NCI-H2107 treated with DMSO at 0.1 percent for 48 hours (cell line): Measurements from ENCODE around the gene FAF1.
A peak's percentile ranks its signal among the peaks of the same experiment; 100 is the strongest.

Experiments used
- DNase-seq: peaks from one replicate; lab custom pipeline; 2025; ENCODE audit not compliant: unreplicated experiment; lab: John Stamatoyannopoulos, UW

The FAF1 gene

GRCh38 chr1:50978144-50978851 lies 18.2 kb upstream of the FAF1 start:
- peak; percentile 91 for DNase-seq

- DNase-seq, result no peak
Measured at GRCh38 chr1:50977575-50978143, 17.6 kb upstream of the FAF1 start.

- peak; percentile 94 for DNase-seq
Measured at GRCh38 chr1:50976890-50977574, 17.0 kb upstream of the FAF1 start.

- DNase-seq, result peak; percentile 95
Measured at GRCh38 chr1:50976111-50976889, 16.2 kb upstream of the FAF1 start.

- DNase-seq, result peak; percentile 75
Measured at GRCh38 chr1:50975436-50975835, 15.4 kb upstream of the FAF1 start.

GRCh38 chr1:50974618-50974935 lies 14.5 kb upstream of the FAF1 start:
- peak; percentile 85 for DNase-seq

GRCh38 chr1:50973875-50974617 lies 14.0 kb upstream of the FAF1 start:
- DNase-seq, result peak; percentile 72

- no peak for DNase-seq
Measured at GRCh38 chr1:50973255-50973654, 13.2 kb upstream of the FAF1 start.

- DNase-seq, result no peak
Measured at GRCh38 chr1:50972766-50973165, 12.7 kb upstream of the FAF1 start.

- DNase-seq, result no peak
Measured at GRCh38 chr1:50971748-50972305, 11.8 kb upstream of the FAF1 start.

- DNase-seq, result peak; percentile 69
Measured at GRCh38 chr1:50970931-50971582, 11.0 kb upstream of the FAF1 start.

- DNase-seq, result peak; percentile 92
Measured at GRCh38 chr1:50970509-50970887, 10.4 kb upstream of the FAF1 start.

- DNase-seq, result peak; percentile 97
Measured at GRCh38 chr1:50969611-50970508, 9.8 kb upstream of the FAF1 start, which contains the start of gene CDKN2C. Gene CDKN2C (plus strand): TSS chr1:50970245. CDS start chr1:50970369, 124 bp downstream.

GRCh38 chr1:50968821-50969610 lies 8.9 kb upstream of the FAF1 start:
- DNase-seq, result no peak

- peak; percentile 70 for DNase-seq
Measured at GRCh38 chr1:50968158-50968820, 8.2 kb upstream of the FAF1 start.

- peak; percentile 79 for DNase-seq
Measured at GRCh38 chr1:50967416-50968157, 7.5 kb upstream of the FAF1 start.

- no peak for DNase-seq
Measured at GRCh38 chr1:50966991-50967390, 6.9 kb upstream of the FAF1 start.
